BLaER1 treated with 17β-estradiol and CSF1 and Interleukin-3, amounts not matched to agents 10 nM and 100 nM (cell line): ENCODE data around the gene KCNC1.

Experiments
- H3K27ac ChIP-seq, 11 experiments: shearing (Covaris generic); formaldehyde crosslinking; 2 replicates each; pipeline ENCODE4 v1.8.1; 2022
- H3K27me3 ChIP-seq, 11 experiments: shearing (Covaris generic); formaldehyde crosslinking; 2 replicates each; pipeline ENCODE4 v1.8.1; 2022
- H3K36me3 ChIP-seq, 11 experiments: shearing (Covaris generic); formaldehyde crosslinking; 2 replicates each; pipeline ENCODE4 v1.8.1; 2022
- H3K4me1 ChIP-seq, 10 experiments: shearing (Covaris generic); formaldehyde crosslinking; 2 replicates each; pipeline ENCODE4 v1.8.1; 2022
- H3K4me2 ChIP-seq, 11 experiments: shearing (Covaris generic); formaldehyde crosslinking; 2 replicates each; pipeline ENCODE4 v1.8.1; 2022
- H3K4me3 ChIP-seq, 10 experiments: shearing (Covaris generic); formaldehyde crosslinking; 2 replicates each; pipeline ENCODE4 v1.8.1; 2022
- H3K9ac ChIP-seq, 11 experiments: shearing (Covaris generic); formaldehyde crosslinking; 2 replicates each; pipeline ENCODE4 v1.8.1; 2022
- H3K9me3 ChIP-seq, 11 experiments: shearing (Covaris generic); formaldehyde crosslinking; replicated peaks in 1 of 11; 2 replicates each; pipeline ENCODE4 v1.8.1; 2022
- H4K20me1 ChIP-seq, 11 experiments: shearing (Covaris generic); formaldehyde crosslinking; 2 replicates each; pipeline ENCODE4 v1.8.1; 2022
- Cebpa-rat ChIP-seq, 11 experiments: shearing (Covaris generic); IDR thresholded peaks; 2 replicates each; pipeline ENCODE4 v1.8.1; 2022

Gene KCNC1

GRCh38 chr11:17711836-17712235 is 22.7 kb upstream of the KCNC1 start:
- no peaks in the 10 kb centered on the region for H3K4me1 ChIP-seq
- no peak for TF ChIP-seq Cebpa-rat (IDR thresholded peaks at IDR 0.05)
- H3K4me3 ChIP-seq, result no peak overlapping the region
- H3K27ac ChIP-seq, result no peak overlapping the region
- no peaks in the 10 kb centered on the region for H3K9me3 ChIP-seq
- H3K9ac ChIP-seq, result no peak overlapping the region
- no peaks in the 10 kb centered on the region for H3K36me3 ChIP-seq
- no peaks in the 10 kb centered on the region; a peak in 1 of 22 replicates for H3K27me3 ChIP-seq
- peaks cover 0 to 4% (median 0%) of the 10 kb centered on the region in 11 experiments; a peak in 1 of 22 replicates for H4K20me1 ChIP-seq
- H3K4me2 ChIP-seq, result no peak overlapping the region

GRCh38 chr11:17713851-17714250 is 20.7 kb upstream of the KCNC1 start:
- H3K9ac ChIP-seq, result no peak overlapping the region
- H3K9me3 ChIP-seq, result no peaks in the 10 kb centered on the region
- peaks cover 0 to 18% (median 12%) of the 10 kb centered on the region in 11 experiments; a peak in 17 of 22 replicates for H3K27me3 ChIP-seq

GRCh38 chr11:17714356-17714854 is 20.2 kb upstream of the KCNC1 start:
- H3K27ac ChIP-seq, result no peak overlapping the region
- no peak for TF ChIP-seq Cebpa-rat (IDR thresholded peaks at IDR 0.05)
- H3K27me3 ChIP-seq, result peaks cover 0 to 23% (median 15%) of the 10 kb centered on the region in 11 experiments; a peak in 19 of 22 replicates
- no peaks in the 10 kb centered on the region for H3K4me1 ChIP-seq
- H4K20me1 ChIP-seq, result peaks cover 0 to 4% (median 0%) of the 10 kb centered on the region in 11 experiments; a peak in 1 of 22 replicates
- H3K4me2 ChIP-seq, result no peak overlapping the region
- no peak overlapping the region for H3K4me3 ChIP-seq
- H3K9ac ChIP-seq, result no peak overlapping the region
- H3K36me3 ChIP-seq, result no peaks in the 10 kb centered on the region
- no peaks in the 10 kb centered on the region for H3K9me3 ChIP-seq

More at GRCh38 chr11:17713851-17714250, 20.7 kb upstream of the KCNC1 start:
- H3K4me1 ChIP-seq, result no peaks in the 10 kb centered on the region
- H3K4me2 ChIP-seq, result no peak overlapping the region
- H3K4me3 ChIP-seq, result no peak overlapping the region
- no peaks in the 10 kb centered on the region for H3K36me3 ChIP-seq
- peaks cover 0 to 4% (median 0%) of the 10 kb centered on the region in 11 experiments; a peak in 1 of 22 replicates for H4K20me1 ChIP-seq
- H3K27ac ChIP-seq, result no peak overlapping the region
- TF ChIP-seq Cebpa-rat (IDR thresholded peaks at IDR 0.05), result no peak

GRCh38 chr11:17714870-17715269 is 19.7 kb upstream of the KCNC1 start:
- H3K4me1 ChIP-seq, result no peaks in the 10 kb centered on the region
- H3K4me2 ChIP-seq, result no peak overlapping the region
- peaks cover 4 to 27% (median 20%) of the 10 kb centered on the region in 11 experiments for H3K27me3 ChIP-seq
- H3K36me3 ChIP-seq, result no peaks in the 10 kb centered on the region
- H4K20me1 ChIP-seq, result peaks cover 0 to 4% (median 0%) of the 10 kb centered on the region in 11 experiments; a peak in 1 of 22 replicates
- H3K9me3 ChIP-seq, result peaks cover 0 to 3% (median 2%) of the 10 kb centered on the region in 11 experiments; a peak in 13 of 22 replicates
- no peak overlapping the region for H3K9ac ChIP-seq
- no peak overlapping the region for H3K27ac ChIP-seq
- H3K4me3 ChIP-seq, result no peak overlapping the region
- no peak for TF ChIP-seq Cebpa-rat (IDR thresholded peaks at IDR 0.05)

GRCh38 chr11:17716807-17717206 is 17.8 kb upstream of the KCNC1 start:
- no peak for TF ChIP-seq Cebpa-rat (IDR thresholded peaks at IDR 0.05)
- Histone ChIP-seq H3K36me3 (no peaks in the 10 kb centered on the region), H3K4me3 (no peak overlapping the region), H3K9me3 (peaks cover 0 to 21% (median 12%) of the 10 kb centered on the region in 11 experiments; a peak in 15 of 22 replicates), H3K27me3 (peaks cover 24 to 47% (median 39%) of the 10 kb centered on the region in 11 experiments), H4K20me1 (peaks cover 0 to 13% (median 0%) of the 10 kb centered on the region in 11 experiments; a peak in 2 of 22 replicates), H3K4me2 (no peak overlapping the region), H3K9ac (no peak overlapping the region), H3K4me1 (peaks cover 0 to 13% (median 0%) of the 10 kb centered on the region in 10 experiments; a peak in 4 of 20 replicates), H3K27ac (no peak overlapping the region)

- H4K20me1 ChIP-seq, result peaks cover 0 to 14% (median 0%) of the 10 kb centered on the region in 11 experiments; a peak in 3 of 22 replicates
- H3K27me3 ChIP-seq, result peaks cover 35 to 59% (median 51%) of the 10 kb centered on the region in 11 experiments
- H3K36me3 ChIP-seq, result no peaks in the 10 kb centered on the region
- no peak overlapping the region for H3K4me3 ChIP-seq
- H3K4me2 ChIP-seq, result no peak overlapping the region
- peaks cover 0 to 15% (median 0%) of the 10 kb centered on the region in 10 experiments; a peak in 4 of 20 replicates for H3K4me1 ChIP-seq
- H3K9ac ChIP-seq, result no peak overlapping the region
- TF ChIP-seq Cebpa-rat (IDR thresholded peaks at IDR 0.05), result no peak
- no peak overlapping the region for H3K27ac ChIP-seq
- H3K9me3 ChIP-seq, result peaks cover 0 to 22% (median 12%) of the 10 kb centered on the region in 11 experiments; a peak in 15 of 22 replicates
Observed at GRCh38 chr11:17718015-17718414, 16.6 kb upstream of the KCNC1 start.

GRCh38 chr11:17718510-17718962 is 16.0 kb upstream of the KCNC1 start:
- no peak for TF ChIP-seq Cebpa-rat (IDR thresholded peaks at IDR 0.05)
- no peak overlapping the region for H3K9ac ChIP-seq
- H3K4me1 ChIP-seq, result peaks cover 0 to 15% (median 0%) of the 10 kb centered on the region in 10 experiments; a peak in 4 of 20 replicates
- no peak overlapping the region for H3K4me3 ChIP-seq
- no peak overlapping the region for H3K27ac ChIP-seq
- peaks cover 35 to 64% (median 57%) of the 10 kb centered on the region in 11 experiments for H3K27me3 ChIP-seq
- peaks cover 0 to 14% (median 0%) of the 10 kb centered on the region in 11 experiments; a peak in 3 of 22 replicates for H4K20me1 ChIP-seq
- H3K4me2 ChIP-seq, result no peak overlapping the region
- peaks cover 0 to 22% (median 12%) of the 10 kb centered on the region in 11 experiments; a peak in 15 of 22 replicates for H3K9me3 ChIP-seq
- H3K36me3 ChIP-seq, result no peaks in the 10 kb centered on the region

GRCh38 chr11:17719028-17719937 is 15.3 kb upstream of the KCNC1 start, which contains the start of gene MYOD1:
MYOD1 (plus strand) TSS chr11:17719571; CDS start chr11:17719783, 212 bp downstream.
- 0 out of 20 replicates have a peak within 1 kb of the TSS, but pooled peaks of 1 of the 10 experiments have one; percentile 32 for H3K4me3 ChIP-seq
- no peak within 1 kb of the TSS for H3K27ac ChIP-seq
- peak within 1 kb of the TSS in 1 of 11 experiments; percentile 74; a peak in 2 of 22 replicates for H3K4me2 ChIP-seq
- H3K36me3 ChIP-seq, result no peaks in the 10 kb centered on the region
- peaks cover 0 to 15% (median 0%) of the 10 kb centered on the region in 10 experiments; a peak in 4 of 20 replicates for H3K4me1 ChIP-seq
- H3K9me3 ChIP-seq, result peaks cover 0 to 22% (median 12%) of the 10 kb centered on the region in 11 experiments; a peak in 15 of 22 replicates
- H3K27me3 ChIP-seq, result peaks cover 35 to 67% (median 59%) of the 10 kb centered on the region in 11 experiments
- no peak for TF ChIP-seq Cebpa-rat (IDR thresholded peaks at IDR 0.05)
- H3K9ac ChIP-seq, result no peak within 1 kb of the TSS
- peaks cover 0 to 14% (median 0%) of the 10 kb centered on the region in 11 experiments; a peak in 3 of 22 replicates for H4K20me1 ChIP-seq
